K562 (cell line): ENCODE measurements around the gene TVP23A. TPM values are rescaled to one million over a fixed set of nuclear protein-coding genes. Genes with fewer than 3 reads are reported as not detected.

Experiments
- CHD1 ChIP-seq: fragments of 200-600 bp; sonication (generic); IDR thresholded peaks from one replicate; pipeline ENCODE4 v1.6.1; 2012; ENCODE audit warnings: mild to moderate bottlenecking, moderate library complexity, low read length, inconsistent platforms
- KLF13 ChIP-seq: fragments of 450-650 bp; IDR thresholded peaks from 2 replicates; pipeline ENCODE4 v1.6.1; 2016; ENCODE audit warnings: missing genetic modification characterization, low read depth, mild to moderate bottlenecking, missing compliant biosample characterization, moderate library complexity, borderline replicate concordance
- MGA ChIP-seq: fragments of 450-650 bp; IDR thresholded peaks from 2 replicates; pipeline ENCODE4 v1.6.1; 2016; ENCODE audit warnings: mild to moderate bottlenecking, moderate library complexity
- REST ChIP-seq, 2 experiments: fragments of 450-650 bp; formaldehyde crosslinking in 1 of 2; IDR thresholded peaks; 2 replicates each; pipeline versions ENCODE4 v1.4.0 to v1.6.1; 2014 to 2020; ENCODE audit warnings: mild to moderate bottlenecking in 2 of 2, borderline replicate concordance in 1 of 2, low read depth in 1 of 2
- SMARCB1 ChIP-seq: IDR thresholded peaks from 2 replicates; pipeline ENCODE4 v1.6.1; 2011; ENCODE audit warnings: improper control_type of control experiment, low read depth; ENCODE audit not compliant: insufficient read length
- TGIF2 ChIP-seq: sonication (generic); formaldehyde crosslinking; IDR thresholded peaks from 2 replicates; pipeline ENCODE4 v1.8.1; 2022; ENCODE audit warnings: mild to moderate bottlenecking, missing genetic modification reagents, moderate library complexity
- polyA plus RNA-seq, 8 experiments: library from polyadenylated mRNA; depleted of rRNA in 4 of 8; stranded (reverse) in 5 of 8; unstranded in 3 of 8; fragments of >200 nt; fragmentation: Nextera tagmentation in 2 of 8; fragmentation: Illumina TruSeq in 1 of 8; extraction: Ambion mirVana in 2 of 8; extraction: Trizol in 1 of 8; gene quantifications; 2 replicates each; pipeline versions ENCODE4 v1.2.1 to v1.2.3, GENCODE V29; 2011 to 2014; ENCODE audit warnings: inconsistent platforms in 1 of 8, missing spikeins in 1 of 8
- total RNA-seq, 7 experiments: library from RNA; depleted of rRNA in 6 of 7; stranded (reverse); fragments of >200 nt in 6 of 7; fragmentation: Illumina TruSeq in 2 of 7; extraction: Trizol in 2 of 7; gene quantifications; 2 replicates each; pipeline versions ENCODE4 v1.2.1 to v1.2.3, GENCODE V29; 2011 to 2021; ENCODE audit warnings: low replicate concordance in 1 of 7

TVP23A gene
- total and polyA plus RNA-seq, 9 of the 15 experiments (the other 6 are each of a cell fraction or from before 2014, with no cell fraction given): 0.04 to 0.77 (median 0.10) TPM; not detected in 3

- TF ChIP-seq MGA (peak; percentile 94), TGIF2 (CRISPR knock-in tag) (no peak), CHD1 (peak; percentile 43), SMARCB1 (no peak), KLF13 (tag) (peak; percentile 84; the same call in 1 of the 2 replicates), REST (IDR thresholded peaks at IDR 0.05; ENCODE audit: borderline replicate concordance) (no peak), REST (CRISPR knock-in tag; IDR thresholded peaks at IDR 0.05; ENCODE audit: low read depth) (0 out of 2 replicates have a peak, but pooled peaks have one; percentile 62)
Observed at GRCh38 chr16:10743610-10744369, 74.8 kb downstream of the TVP23A start, which contains the start of gene NUBP1 (continued).
